BLaER1 treated with 17β-estradiol and CSF1 and Interleukin-3, amounts not matched to agents 10 nM and 100 nM (cell line): ENCODE measurements around the gene E2F3.

Experiments used
- H3K27ac ChIP-seq, 11 experiments: shearing (Covaris generic); formaldehyde crosslinking; 2 replicates each; pipeline ENCODE4 v1.8.1; 2022
- H3K27me3 ChIP-seq, 11 experiments: shearing (Covaris generic); formaldehyde crosslinking; 2 replicates each; pipeline ENCODE4 v1.8.1; 2022
- H3K36me3 ChIP-seq, 11 experiments: shearing (Covaris generic); formaldehyde crosslinking; 2 replicates each; pipeline ENCODE4 v1.8.1; 2022
- H3K4me1 ChIP-seq, 10 experiments: shearing (Covaris generic); formaldehyde crosslinking; 2 replicates each; pipeline ENCODE4 v1.8.1; 2022
- H3K4me2 ChIP-seq, 11 experiments: shearing (Covaris generic); formaldehyde crosslinking; 2 replicates each; pipeline ENCODE4 v1.8.1; 2022
- H3K4me3 ChIP-seq, 10 experiments: shearing (Covaris generic); formaldehyde crosslinking; 2 replicates each; pipeline ENCODE4 v1.8.1; 2022
- H3K9ac ChIP-seq, 11 experiments: shearing (Covaris generic); formaldehyde crosslinking; 2 replicates each; pipeline ENCODE4 v1.8.1; 2022
- H3K9me3 ChIP-seq, 11 experiments: shearing (Covaris generic); formaldehyde crosslinking; replicated peaks in 1 of 11; 2 replicates each; pipeline ENCODE4 v1.8.1; 2022
- H4K20me1 ChIP-seq, 11 experiments: shearing (Covaris generic); formaldehyde crosslinking; 2 replicates each; pipeline ENCODE4 v1.8.1; 2022
- Cebpa-rat ChIP-seq, 11 experiments: shearing (Covaris generic); IDR thresholded peaks; 2 replicates each; pipeline ENCODE4 v1.8.1; 2022

The E2F3 gene

GRCh38 chr6:20415712-20416454, 14.2 kb downstream of the E2F3 start:
- Histone ChIP-seq H3K4me2 (peak overlapping the region in 10 of 11 experiments; percentile 15 to 72 (median 37); a peak in 20 of 22 replicates), H3K9me3 (peaks cover 0 to 30% (median 12%) of the 10 kb centered on the region in 11 experiments; a peak in 16 of 22 replicates)

GRCh38 chr6:20416567-20417345, 15.1 kb downstream of the E2F3 start:
- peaks cover 48 to 93% (median 63%) of the 10 kb centered on the region in 10 experiments for H3K4me1 ChIP-seq
- H4K20me1 ChIP-seq = peaks cover 93 to 100% (median 100%) of the 10 kb centered on the region in 11 experiments
- H3K9me3 ChIP-seq = peaks cover 3 to 39% (median 20%) of the 10 kb centered on the region in 11 experiments
- H3K27ac ChIP-seq = peak overlapping the region in 2 of 11 experiments; percentile 1 to 20; a peak in 3 of 22 replicates
- no peaks in the 10 kb centered on the region for H3K27me3 ChIP-seq
- peak overlapping the region; percentile 15 to 72 (median 40); a peak in 20 of 22 replicates for H3K4me2 ChIP-seq
- TF ChIP-seq Cebpa-rat (IDR thresholded peaks at IDR 0.05) = no peak
- H3K9ac ChIP-seq = no peak overlapping the region
- peaks cover 26 to 98% (median 84%) of the 10 kb centered on the region in 11 experiments for H3K36me3 ChIP-seq
- H3K4me3 ChIP-seq = no peak overlapping the region

More at GRCh38 chr6:20415712-20416454, 14.2 kb downstream of the E2F3 start:
- Histone ChIP-seq H3K27me3 (no peaks in the 10 kb centered on the region), H3K4me1 (peaks cover 57 to 100% (median 72%) of the 10 kb centered on the region in 10 experiments), H3K9ac (no peak overlapping the region), H3K4me3 (no peak overlapping the region), H3K36me3 (peaks cover 20 to 98% (median 84%) of the 10 kb centered on the region in 11 experiments), H3K27ac (no peak overlapping the region; a peak in 1 of 22 replicates), H4K20me1 (peaks cover 98 to 100% (median 100%) of the 10 kb centered on the region in 11 experiments)
- TF ChIP-seq Cebpa-rat (IDR thresholded peaks at IDR 0.05) = no peak

- Histone ChIP-seq H3K4me2 (peak overlapping the region in 10 of 11 experiments; percentile 18 to 72 (median 38); a peak in 18 of 22 replicates), H4K20me1 (peaks cover 82 to 100% (median 100%) of the 10 kb centered on the region in 11 experiments), H3K27ac (peak overlapping the region in 3 of 11 experiments; percentile 2 to 23 (median 22); a peak in 3 of 22 replicates), H3K4me1 (peaks cover 42 to 82% (median 56%) of the 10 kb centered on the region in 10 experiments), H3K9me3 (peaks cover 7 to 43% (median 28%) of the 10 kb centered on the region in 11 experiments), H3K4me3 (no peak overlapping the region), H3K9ac (0 out of 22 replicates have a peak overlapping the region, but pooled peaks of 1 of the 11 experiments have one; percentile 3), H3K36me3 (peaks cover 28 to 98% (median 84%) of the 10 kb centered on the region in 11 experiments), H3K27me3 (no peaks in the 10 kb centered on the region)
- TF ChIP-seq Cebpa-rat (IDR thresholded peaks at IDR 0.05) = no peak
These were observed 16.1 kb downstream of the E2F3 start for GRCh38 chr6:20417819-20418218.

- peaks cover 7 to 59% (median 26%) of the 10 kb centered on the region in 10 experiments; a peak in 17 of 20 replicates for H3K4me1 ChIP-seq
- peaks cover 24 to 100% (median 93%) of the 10 kb centered on the region in 11 experiments for H3K36me3 ChIP-seq
- H3K4me2 ChIP-seq = peak overlapping the region in 5 of 11 experiments; percentile 29 to 82 (median 56); a peak in 10 of 22 replicates
- H4K20me1 ChIP-seq = peaks cover 68 to 100% (median 95%) of the 10 kb centered on the region in 11 experiments
- no peaks in the 10 kb centered on the region for H3K27me3 ChIP-seq
- no peak for TF ChIP-seq Cebpa-rat (IDR thresholded peaks at IDR 0.05)
- peak overlapping the region in 1 of 11 experiments; percentile 13; a peak in 2 of 22 replicates for H3K9ac ChIP-seq
- H3K27ac ChIP-seq = peak overlapping the region in 2 of 11 experiments; percentile 14 to 28; a peak in 3 of 22 replicates
- no peak overlapping the region for H3K4me3 ChIP-seq
- H3K9me3 ChIP-seq = peaks cover 7 to 74% (median 31%) of the 10 kb centered on the region in 11 experiments
These were observed 24.8 kb downstream of the E2F3 start for GRCh38 chr6:20426177-20427082.

GRCh38 chr6:20427856-20428255, 26.2 kb downstream of the E2F3 start:
- peaks cover 28 to 100% (median 93%) of the 10 kb centered on the region in 11 experiments for H3K36me3 ChIP-seq
- H3K9ac ChIP-seq = no peak overlapping the region
- peaks cover 82 to 100% (median 95%) of the 10 kb centered on the region in 11 experiments for H4K20me1 ChIP-seq
- TF ChIP-seq Cebpa-rat (IDR thresholded peaks at IDR 0.05) = no peak
- H3K4me3 ChIP-seq = no peak overlapping the region
- H3K4me2 ChIP-seq = peak overlapping the region in 6 of 11 experiments; percentile 11 to 82 (median 48); a peak in 10 of 22 replicates
- H3K9me3 ChIP-seq = peaks cover 0 to 72% (median 25%) of the 10 kb centered on the region in 11 experiments; a peak in 15 of 22 replicates
- H3K4me1 ChIP-seq = peaks cover 7 to 59% (median 26%) of the 10 kb centered on the region in 10 experiments; a peak in 17 of 20 replicates
- 0 out of 22 replicates have a peak overlapping the region, but pooled peaks of 3 of the 11 experiments have one; percentile 4 to 15 (median 12) for H3K27ac ChIP-seq
- no peaks in the 10 kb centered on the region for H3K27me3 ChIP-seq

- Histone ChIP-seq H3K4me1 (peaks cover 0 to 12% (median 2%) of the 10 kb centered on the region in 10 experiments; a peak in 16 of 20 replicates), H3K4me3 (no peak overlapping the region), H3K9me3 (peaks cover 0 to 51% (median 23%) of the 10 kb centered on the region in 11 experiments; a peak in 14 of 22 replicates), H3K4me2 (no peak overlapping the region), H4K20me1 (peaks cover 69 to 100% (median 95%) of the 10 kb centered on the region in 11 experiments; a peak in 21 of 22 replicates), H3K27ac (no peak overlapping the region), H3K9ac (no peak overlapping the region), H3K27me3 (no peaks in the 10 kb centered on the region), H3K36me3 (peaks cover 45 to 100% (median 94%) of the 10 kb centered on the region in 11 experiments)
- no peak for TF ChIP-seq Cebpa-rat (IDR thresholded peaks at IDR 0.05)
These were observed 31.0 kb downstream of the E2F3 start for GRCh38 chr6:20432692-20433091.

GRCh38 chr6:20433321-20433720, 31.6 kb downstream of the E2F3 start:
- H3K9ac ChIP-seq = no peak overlapping the region
- peaks cover 69 to 100% (median 95%) of the 10 kb centered on the region in 11 experiments; a peak in 21 of 22 replicates for H4K20me1 ChIP-seq
- H3K36me3 ChIP-seq = peaks cover 51 to 100% (median 94%) of the 10 kb centered on the region in 11 experiments
- H3K4me3 ChIP-seq = no peak overlapping the region
- TF ChIP-seq Cebpa-rat (IDR thresholded peaks at IDR 0.05) = no peak
- H3K4me1 ChIP-seq = peaks cover 0 to 6% (median 0%) of the 10 kb centered on the region in 10 experiments; a peak in 5 of 20 replicates
- H3K9me3 ChIP-seq = peaks cover 0 to 45% (median 22%) of the 10 kb centered on the region in 11 experiments; a peak in 16 of 22 replicates
- H3K4me2 ChIP-seq = no peak overlapping the region
- no peak overlapping the region for H3K27ac ChIP-seq
- no peaks in the 10 kb centered on the region for H3K27me3 ChIP-seq
